Stimulated activated CD4-positive, alpha-beta T cell treated with anti-CD3 and anti-CD28 coated beads, Interleukin-4, amount 100 ng/mL, for 24 hours (primary cell): ENCODE data around the gene ELL3.
A peak's percentile ranks its signal among the peaks of the same experiment; 100 is the strongest.
"Not testable (repeated sequence)": the region's sequence is repeated elsewhere in the genome, so short reads cannot be mapped to it uniquely, and the experiment has no call there.

ENCODE experiments used
- DNase-seq: peaks from one replicate; pipeline ENCODE4 v3.0.0-alpha.2; 2020

The ELL3 gene

GRCh38 chr15:43789409-43789808, 12.6 kb upstream of the ELL3 start:
- DNase-seq, result no peak

- DNase-seq, result no peak
Measured at GRCh38 chr15:43779016-43779415, 2.2 kb upstream of the ELL3 start.

GRCh38 chr15:43777267-43777914, 625 bp upstream of the ELL3 start:
- DNase-seq, result peak; percentile 86

- peak; percentile 19 for DNase-seq
Measured at GRCh38 chr15:43776101-43776717, 557 bp downstream of the ELL3 start.

GRCh38 chr15:43775411-43775965, 1.3 kb downstream of the ELL3 start:
- no peak for DNase-seq

- no peak for DNase-seq
Measured at GRCh38 chr15:43774062-43774461, 2.7 kb downstream of the ELL3 start.

- DNase-seq, result no peak
Measured at GRCh38 chr15:43772624-43773023, 4.1 kb downstream of the ELL3 start.

GRCh38 chr15:43771816-43772215, 5.0 kb downstream of the ELL3 start:
- DNase-seq, result no peak

GRCh38 chr15:43769584-43770228, 7.1 kb downstream of the ELL3 start:
- peak; percentile 69 for DNase-seq

GRCh38 chr15:43763819-43764446, 12.8 kb downstream of the ELL3 start:
- no peak for DNase-seq

- DNase-seq, result no peak
Measured at GRCh38 chr15:43762824-43763223, 13.9 kb downstream of the ELL3 start.

GRCh38 chr15:43751885-43752284, 24.9 kb downstream of the ELL3 start:
- no peak for DNase-seq

- DNase-seq, result peak; percentile 49
Measured at GRCh38 chr15:43749690-43750345, 26.9 kb downstream of the ELL3 start.

GRCh38 chr15:43748376-43748775, 28.4 kb downstream of the ELL3 start:
- DNase-seq, result peak; percentile 15

- DNase-seq, result not testable (repeated sequence)
Measured at GRCh38 chr15:43746903-43747309, 29.9 kb downstream of the ELL3 start.

GRCh38 chr15:43746245-43746902, 30.4 kb downstream of the ELL3 start, which contains the start of gene PDIA3:
TSS of gene PDIA3 (plus strand) at chr15:43746438. CDS start at chr15:43746540, 102 bp downstream.
- DNase-seq, result peak; percentile 88

GRCh38 chr15:43735416-43735815, 41.4 kb downstream of the ELL3 start:
- DNase-seq, result no peak

- DNase-seq, result not testable (repeated sequence)
Measured at GRCh38 chr15:43728053-43728725, 48.6 kb downstream of the ELL3 start.

- DNase-seq, result not testable (repeated sequence)
Measured at GRCh38 chr15:43726306-43726705, 50.5 kb downstream of the ELL3 start.

- DNase-seq, result no peak
Measured at GRCh38 chr15:43723151-43723550, 53.6 kb downstream of the ELL3 start.
